ENCODE results near the gene IRF8. TPM values are rescaled to one million over a fixed set of nuclear protein-coding genes. Genes with fewer than 3 reads are reported as not detected.

The IRF8 gene
- total RNA-seq, 1 donor from 2014 or later, result not detected

- no peaks in the 10 kb centered on the region for H3K36me3 ChIP-seq (ENCODE audit: control insufficient read depth, insufficient read depth, low read length)
- no peak for DNase-seq (ENCODE audit: low read depth)
- H3K27me3 ChIP-seq (ENCODE audit: control insufficient read depth, insufficient read depth, low read length), result peaks cover 2% of the 10 kb centered on the region
- no peak for FAIRE-seq
- no peak for TF ChIP-seq CTCF (IDR thresholded peaks at IDR 0.05; ENCODE audit: insufficient read depth, low read length, severe bottlenecking)
- H3K4me3 ChIP-seq (ENCODE audit: low read depth, low read length), result no peak overlapping the region
These were observed 12.4 kb downstream of the IRF8 start for GRCh38 chr16:85911251-85911930.

- H3K36me3 ChIP-seq (ENCODE audit: control insufficient read depth, insufficient read depth, low read length), result no peaks in the 10 kb centered on the region
- no peak overlapping the region for H3K4me3 ChIP-seq (ENCODE audit: low read depth, low read length)
- DNase-seq (ENCODE audit: low read depth), result no peak
- no peak for TF ChIP-seq CTCF (IDR thresholded peaks at IDR 0.05; ENCODE audit: insufficient read depth, low read length, severe bottlenecking)
- peaks cover 2% of the 10 kb centered on the region for H3K27me3 ChIP-seq (ENCODE audit: control insufficient read depth, insufficient read depth, low read length)
- FAIRE-seq, result no peak
These were observed 13.4 kb downstream of the IRF8 start for GRCh38 chr16:85912211-85912974.

DNA sequence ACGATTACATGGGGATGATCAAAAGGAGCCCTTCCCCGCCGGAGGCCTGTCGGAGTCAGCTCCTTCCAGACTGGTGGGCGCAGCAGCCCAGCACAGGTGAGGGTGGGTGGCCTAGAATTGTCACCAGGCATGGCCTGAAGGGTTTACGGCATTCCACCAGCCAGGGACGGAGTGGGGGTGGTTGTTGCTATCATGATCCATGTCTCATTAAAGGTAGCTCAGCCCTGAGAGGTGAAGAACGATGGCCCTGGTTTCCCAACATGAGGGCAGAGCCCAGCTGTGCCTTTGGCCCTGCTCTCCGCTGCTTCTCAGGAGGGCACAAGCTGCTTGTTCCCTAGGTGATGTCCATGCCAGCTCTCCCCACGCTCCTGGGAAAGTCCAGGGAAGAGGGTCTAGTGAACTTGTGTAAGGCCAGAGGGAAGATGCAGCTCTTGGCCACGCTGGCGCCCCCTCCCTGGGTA is 14.2 kb downstream of the IRF8 start:
- Histone ChIP-seq H3K27me3 (ENCODE audit: control insufficient read depth, insufficient read depth, low read length) (peaks cover 2% of the 10 kb centered on the region), H3K4me3 (ENCODE audit: low read depth, low read length) (no peak overlapping the region), H3K36me3 (ENCODE audit: control insufficient read depth, insufficient read depth, low read length) (no peaks in the 10 kb centered on the region)
- TF ChIP-seq CTCF (IDR thresholded peaks at IDR 0.05; ENCODE audit: insufficient read depth, low read length, severe bottlenecking), result no peak
- DNase-seq (ENCODE audit: low read depth) (no peak), FAIRE-seq (no peak)

GRCh38 chr16:85913688-85914422 is 14.9 kb downstream of the IRF8 start:
- Histone ChIP-seq H3K4me3 (ENCODE audit: low read depth, low read length) (no peak overlapping the region), H3K27me3 (ENCODE audit: control insufficient read depth, insufficient read depth, low read length) (peaks cover 2% of the 10 kb centered on the region), H3K36me3 (ENCODE audit: control insufficient read depth, insufficient read depth, low read length) (no peaks in the 10 kb centered on the region)
- FAIRE-seq (no peak), DNase-seq (ENCODE audit: low read depth) (no peak)
- no peak for TF ChIP-seq CTCF (IDR thresholded peaks at IDR 0.05; ENCODE audit: insufficient read depth, low read length, severe bottlenecking)

DNA sequence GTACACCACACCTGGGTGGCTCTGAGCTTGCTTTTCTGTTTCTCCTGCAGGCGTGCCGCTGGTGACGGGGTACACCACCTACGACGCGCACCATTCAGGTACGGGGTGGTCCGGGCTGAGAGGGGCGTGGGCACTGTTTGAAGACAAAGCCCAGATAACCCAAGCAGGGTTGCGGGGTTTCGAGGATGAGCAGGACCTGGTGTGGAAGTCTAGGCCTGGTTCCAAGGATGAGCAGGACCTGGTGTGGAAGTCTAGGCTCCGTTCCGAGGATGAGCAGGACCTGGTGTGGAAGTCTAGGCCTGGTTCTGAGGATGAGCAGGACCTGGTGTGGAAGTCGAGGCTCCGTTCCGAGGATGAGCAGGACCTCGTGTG is 15.4 kb downstream of the IRF8 start:
- H3K27me3 ChIP-seq (ENCODE audit: control insufficient read depth, insufficient read depth, low read length), result peaks cover 2% of the 10 kb centered on the region
- FAIRE-seq, result no peak

More for the DNA sequence above, 15.4 kb downstream of the IRF8 start:
- TF ChIP-seq CTCF (IDR thresholded peaks at IDR 0.05; ENCODE audit: insufficient read depth, low read length, severe bottlenecking), result no peak
- DNase-seq (ENCODE audit: low read depth), result no peak
- no peak overlapping the region for H3K4me3 ChIP-seq (ENCODE audit: low read depth, low read length)
- H3K36me3 ChIP-seq (ENCODE audit: control insufficient read depth, insufficient read depth, low read length), result no peaks in the 10 kb centered on the region

Measured in bronchial epithelial cell (primary cell).